ENCODE results near the gene GABBR2. TPM values are rescaled to one million over a fixed set of nuclear protein-coding genes. Genes with fewer than 3 reads are reported as not detected.

Gene GABBR2
- total RNA-seq, 3 donors from 2014 or later = not detected

- no peak overlapping the region for H3K4me3 ChIP-seq
- no peaks in the 10 kb centered on the region for H3K4me1 ChIP-seq
- no peaks in the 10 kb centered on the region for H3K27me3 ChIP-seq
- peaks cover 0 to 5% of the 10 kb centered on the region in 2 donors for H3K9me3 ChIP-seq
- TF ChIP-seq POLR2AphosphoS5 (IDR thresholded peaks at IDR 0.05) (no peak), CTCF (IDR thresholded peaks at IDR 0.05) (no peak), POLR2A (IDR thresholded peaks at IDR 0.05) (no peak)
- H3K27ac ChIP-seq = no peak overlapping the region
- DNase-seq (ENCODE audit: low spot score in 2 of 2) = no peak
- intact Hi-C loops (cut with DNase I; ENCODE audit: low total_unique reads) = no loop called here
- no peaks in the 10 kb centered on the region for H3K36me3 ChIP-seq
Measured at GRCh38 chr9:98494852-98495251, 213.9 kb downstream of the GABBR2 start.

- Histone ChIP-seq H3K27ac (no peak overlapping the region), H3K27me3 (no peaks in the 10 kb centered on the region), H3K4me3 (no peak overlapping the region), H3K9me3 (peaks cover 0 to 5% of the 10 kb centered on the region in 2 donors), H3K36me3 (no peaks in the 10 kb centered on the region), H3K4me1 (no peaks in the 10 kb centered on the region)
- no peak for DNase-seq (ENCODE audit: low spot score in 2 of 2)
- TF ChIP-seq POLR2A (IDR thresholded peaks at IDR 0.05) (no peak), POLR2AphosphoS5 (IDR thresholded peaks at IDR 0.05) (no peak), CTCF (IDR thresholded peaks at IDR 0.05) (no peak)
- intact Hi-C loops (cut with DNase I; ENCODE audit: low total_unique reads) = no loop called here
Measured at GRCh38 chr9:98491828-98492227, 216.9 kb downstream of the GABBR2 start.

GRCh38 chr9:98491231-98491651, 217.5 kb downstream of the GABBR2 start:
- no peak for DNase-seq (ENCODE audit: low spot score in 2 of 2)
- intact Hi-C loops (cut with DNase I; ENCODE audit: low total_unique reads) = no loop called here
- TF ChIP-seq POLR2AphosphoS5 (IDR thresholded peaks at IDR 0.05) (no peak), POLR2A (IDR thresholded peaks at IDR 0.05) (no peak), CTCF (IDR thresholded peaks at IDR 0.05) (no peak)
- no peak overlapping the region for H3K27ac ChIP-seq
- no peaks in the 10 kb centered on the region for H3K36me3 ChIP-seq
- H3K4me3 ChIP-seq = no peak overlapping the region
- peaks cover 0 to 5% of the 10 kb centered on the region in 2 donors for H3K9me3 ChIP-seq
- H3K27me3 ChIP-seq = no peaks in the 10 kb centered on the region
- no peaks in the 10 kb centered on the region for H3K4me1 ChIP-seq

GRCh38 chr9:98488571-98489312, 220.0 kb downstream of the GABBR2 start:
- Histone ChIP-seq H3K36me3 (no peaks in the 10 kb centered on the region), H3K4me1 (no peaks in the 10 kb centered on the region), H3K27me3 (peaks cover 0 to 13% of the 10 kb centered on the region in 2 donors), H3K4me3 (no peak overlapping the region), H3K27ac (no peak overlapping the region), H3K9me3 (peaks cover 0 to 5% of the 10 kb centered on the region in 2 donors)
- intact Hi-C loops (cut with DNase I; ENCODE audit: low total_unique reads) = no loop called here
- TF ChIP-seq CTCF (IDR thresholded peaks at IDR 0.05) = no peak
- TF ChIP-seq POLR2AphosphoS5 (IDR thresholded peaks at IDR 0.05) = no peak
- no peak for TF ChIP-seq POLR2A (IDR thresholded peaks at IDR 0.05)
- DNase-seq (ENCODE audit: low spot score in 2 of 2) = no peak

- intact Hi-C loops (cut with DNase I; ENCODE audit: low total_unique reads) = no loop called here
- no peak for DNase-seq (ENCODE audit: low spot score in 2 of 2)
- TF ChIP-seq CTCF (IDR thresholded peaks at IDR 0.05) = no peak
- no peak for TF ChIP-seq POLR2AphosphoS5 (IDR thresholded peaks at IDR 0.05)
- TF ChIP-seq POLR2A (IDR thresholded peaks at IDR 0.05) = no peak
- Histone ChIP-seq H3K27ac (no peak overlapping the region), H3K4me3 (no peak overlapping the region), H3K36me3 (no peaks in the 10 kb centered on the region), H3K27me3 (peaks cover 0 to 19% of the 10 kb centered on the region in 2 donors), H3K4me1 (no peaks in the 10 kb centered on the region), H3K9me3 (no peaks in the 10 kb centered on the region)
Measured at GRCh38 chr9:98485706-98486105, 223.0 kb downstream of the GABBR2 start.

All from breast epithelium (tissue), 4 donors.